Panc1 (cell line): ENCODE results near the gene EFCAB8. TPM values are rescaled to one million over a fixed set of nuclear protein-coding genes. Genes with fewer than 3 reads are reported as not detected.

Source experiments
- ATAC-seq: fragments of 200-7000 bp; cut with Tn5 transposase; 2 replicates; pipeline ENCODE4 v1.9.1; 2020; ENCODE audit warnings: mild to moderate bottlenecking, moderate library complexity
- BruUV-seq: library from RNA; stranded (reverse); fragments of 400-500 nt; replicated peaks from 2 replicates; lab custom pipeline; 2021; lab: Mats Ljungman, UMichigan
- CTCF ChIA-PET: fragments of 300-600 bp; sonication (Branson Sonifier 250); formaldehyde crosslinking; loops from one replicate; lab custom pipeline; 2022; ENCODE audit warnings: antibody characterized with exemption; lab: Charles Lee
- POLR2A ChIA-PET: fragments of 300-600 bp; sonication (Branson Sonifier 250); formaldehyde crosslinking; loops from one replicate; lab custom pipeline; 2022; ENCODE audit warnings: antibody characterized with exemption; lab: Charles Lee
- DNase-seq: peaks from one replicate; pipeline ENCODE4 v3.0.0-alpha.2; 2010; ENCODE audit warnings: low read depth, low spot score
- H3K27ac ChIP-seq: 2 replicates; pipeline ENCODE4 v1.5.1; 2011; ENCODE audit warnings: mild to moderate bottlenecking, low read length, inconsistent platforms
- H3K27me3 ChIP-seq: fragments of 200-500 bp; sonication (Bioruptor generic); 2 replicates; pipeline ENCODE4 v1.6.0; 2014; ENCODE audit warnings: low read length, inconsistent platforms; ENCODE audit not compliant: control insufficient read depth, insufficient read depth
- H3K36me3 ChIP-seq: fragments of 200-500 bp; sonication (Bioruptor generic); 2 replicates; pipeline ENCODE4 v1.5.1; 2014; ENCODE audit warnings: inconsistent platforms, mild to moderate bottlenecking, low read length, moderate library complexity; ENCODE audit not compliant: control insufficient read depth, insufficient read depth
- H3K4me1 ChIP-seq: 2 replicates; pipeline ENCODE4 v1.5.1; 2011; ENCODE audit warnings: inconsistent platforms, mild to moderate bottlenecking, low read length, moderate library complexity; ENCODE audit not compliant: control insufficient read depth, insufficient read depth
- H3K4me3 ChIP-seq, 2 experiments: 2 replicates each; pipeline ENCODE4 v1.5.1; 2011 to 2012; ENCODE audit warnings: low read depth in 2 of 2, low read length in 2 of 2, mild to moderate bottlenecking in 2 of 2, inconsistent platforms in 1 of 2, moderate library complexity in 1 of 2
- H3K9me3 ChIP-seq: fragments of 200-500 bp; sonication (Bioruptor generic); 2 replicates; pipeline ENCODE4 v1.5.1; 2014; ENCODE audit warnings: low read depth, mild to moderate bottlenecking, inconsistent platforms, low read length, moderate library complexity; ENCODE audit not compliant: control insufficient read depth, insufficient read depth
- CTCF ChIP-seq: fragments of 450-650 bp; IDR thresholded peaks from 2 replicates; pipeline ENCODE4 v1.5.1; 2017; ENCODE audit warnings: mild to moderate bottlenecking
- POLR2AphosphoS5 ChIP-seq: IDR thresholded peaks from 2 replicates; pipeline ENCODE4 v1.6.1; 2012; ENCODE audit warnings: mild to moderate bottlenecking, low read depth, low read length, moderate library complexity
- REST ChIP-seq, 2 experiments: IDR thresholded peaks; 2 replicates each; pipeline ENCODE4 v1.6.1; 2011 to 2012; ENCODE audit warnings: low read depth in 2 of 2, control low read depth in 1 of 2, low read length in 1 of 2, mild to moderate bottlenecking in 1 of 2, moderate library complexity in 1 of 2; ENCODE audit not compliant: insufficient read depth in 1 of 2
- SIN3A ChIP-seq: IDR thresholded peaks from 2 replicates; pipeline ENCODE4 v1.6.1; 2012; ENCODE audit warnings: low read depth, mild to moderate bottlenecking, low read length, moderate library complexity, borderline replicate concordance; ENCODE audit not compliant: insufficient read depth
- TCF7L2 ChIP-seq: IDR thresholded peaks from 2 replicates; pipeline ENCODE4 v1.6.1; 2011; ENCODE audit warnings: mild to moderate bottlenecking, low read depth, low read length, inconsistent platforms
- in situ Hi-C: cut with HindIII; loops from 2 replicates; pipeline ENCODE4 v1.10.0; 2016; ENCODE audit warnings: low sequenced_read_pairs, low pct_unique_long_range_greater_than_20kb
- intact Hi-C: fragments of 100-400 bp; cut with micrococcal nuclease; formaldehyde crosslinking; loops from one replicate; pipeline ENCODE4 v1.10.0; 2022; ENCODE audit not compliant: unreplicated experiment
- total RNA-seq: library from RNA; stranded (reverse); gene quantifications from one replicate; pipeline ENCODE4 v1.2.1, GENCODE V29; 2021; ENCODE audit not compliant: unreplicated experiment

The EFCAB8 gene
- total RNA-seq, 1 experiment from 2014 or later: 1.1 TPM

- no TSS peak for BruUV-seq
- in situ Hi-C loops: no loop called here
- no peak for ATAC-seq
Measured at GRCh38 chr20:32891491-32891890, 32.8 kb downstream of the EFCAB8 start.

GRCh38 chr20:32891926-32892660, 33.4 kb downstream of the EFCAB8 start:
- Histone ChIP-seq H3K9me3 (no peaks in the 10 kb centered on the region), H3K36me3 (no peaks in the 10 kb centered on the region), H3K27ac (no peak overlapping the region), H3K4me3 (no peak overlapping the region), H3K27me3 (no peaks in the 10 kb centered on the region), H3K4me1 (no peaks in the 10 kb centered on the region)
- TF ChIP-seq CTCF: no peak
- no peak for TF ChIP-seq SIN3A
- TF ChIP-seq REST (IDR thresholded peaks at IDR 0.05; ENCODE audit: insufficient read depth in 1 of 2, low read depth in 2 of 2, low read length in 1 of 2): no peak
- no peak for TF ChIP-seq TCF7L2
- TF ChIP-seq POLR2AphosphoS5: no peak
- DNase-seq (no peak), ATAC-seq (no peak)
- intact Hi-C loops: no loop called here
- in situ Hi-C loops: no loop called here
- BruUV-seq: no TSS peak
- ChIA-PET CTCF (interaction anchor here (0.6 kb wide), 1 partner anchor 481 kb away, joined by 3 read pairs; no protein-coding TSS in a partner anchor), POLR2A (no interaction called here)

More at GRCh38 chr20:32891491-32891890, 32.8 kb downstream of the EFCAB8 start:
- CTCF ChIA-PET: no interaction called here
- TF ChIP-seq POLR2AphosphoS5: no peak
- no peak for TF ChIP-seq SIN3A
- TF ChIP-seq CTCF: no peak
- TF ChIP-seq TCF7L2: no peak
- TF ChIP-seq REST (IDR thresholded peaks at IDR 0.05; ENCODE audit: insufficient read depth in 1 of 2, low read depth in 2 of 2, low read length in 1 of 2): no peak
- Histone ChIP-seq H3K4me3 (no peak overlapping the region), H3K4me1 (no peaks in the 10 kb centered on the region), H3K27me3 (no peaks in the 10 kb centered on the region), H3K27ac (no peak overlapping the region), H3K36me3 (no peaks in the 10 kb centered on the region), H3K9me3 (no peaks in the 10 kb centered on the region)
- intact Hi-C loops: no loop called here
- POLR2A ChIA-PET: no interaction called here
- DNase-seq: no peak
